Liver (tissue), 9 donors: ENCODE measurements around the gene SLC36A1. TPM values are rescaled to one million over a fixed set of nuclear protein-coding genes. Genes with fewer than 3 reads are reported as not detected.

ENCODE experiments used
- DNase-seq: peaks from one replicate; pipeline ENCODE4 v3.0.0-alpha.2; 2017; ENCODE audit warnings: low spot score
- H3K27ac ChIP-seq, 2 donors: one replicate each; pipeline ENCODE4 v1.7.0; 2013; ENCODE audit warnings: inconsistent platforms in 2 of 2, low read length in 2 of 2, control low read depth in 1 of 2, low read depth in 1 of 2, mild to moderate bottlenecking in 1 of 2
- H3K27me3 ChIP-seq, 4 donors: one replicate each; pipeline versions ENCODE4 v1.6.1 to v1.7.0; 2013; ENCODE audit warnings: low read length in 3 of 4, inconsistent platforms in 1 of 4, mild to moderate bottlenecking in 1 of 4, moderate library complexity in 1 of 4; ENCODE audit not compliant: control insufficient read depth in 4 of 4, insufficient read depth in 4 of 4
- H3K36me3 ChIP-seq, 4 donors: one replicate each; pipeline versions ENCODE4 v1.6.1 to v1.7.0; 2013; ENCODE audit warnings: low read length in 3 of 4, mild to moderate bottlenecking in 3 of 4, low read depth in 1 of 4, moderate library complexity in 1 of 4; ENCODE audit not compliant: control insufficient read depth in 4 of 4, insufficient read depth in 3 of 4
- H3K4me1 ChIP-seq, 4 donors: one replicate each; pipeline versions ENCODE4 v1.6.1 to v1.7.0; 2013; ENCODE audit warnings: low read length in 3 of 4, mild to moderate bottlenecking in 3 of 4, moderate library complexity in 1 of 4; ENCODE audit not compliant: control insufficient read depth in 4 of 4, insufficient read depth in 4 of 4
- H3K4me3 ChIP-seq, 3 donors: one replicate each; pipeline versions ENCODE4 v1.6.1 to v1.7.0; 2013; ENCODE audit warnings: low read length in 3 of 3, control low read depth in 1 of 3, low read depth in 1 of 3, mild to moderate bottlenecking in 1 of 3
- H3K9ac ChIP-seq, 2 donors: one replicate each; pipeline ENCODE4 v1.7.0; 2013; ENCODE audit warnings: low read length in 2 of 2, mild to moderate bottlenecking in 2 of 2, moderate library complexity in 2 of 2, control low read depth in 1 of 2, low read depth in 1 of 2
- H3K9me3 ChIP-seq, 4 donors: one replicate each; pipeline versions ENCODE4 v1.6.1 to v1.7.0; 2013; ENCODE audit warnings: low read length in 3 of 4; ENCODE audit not compliant: control insufficient read depth in 4 of 4
- ATF3 ChIP-seq: IDR thresholded peaks from 2 replicates; pipeline ENCODE4 v1.6.1; 2016; ENCODE audit warnings: antibody characterized with exemption
- CTCF ChIP-seq: fragments of 150-350 bp; IDR thresholded peaks from 2 replicates; pipeline ENCODE4 v1.5.1; 2017; ENCODE audit warnings: improper control_type of control experiment, low read depth, low read length; ENCODE audit not compliant: missing input control
- EGR1 ChIP-seq, 2 donors: IDR thresholded peaks; 2 replicates each; pipeline ENCODE4 v1.6.1; 2016 to 2018; ENCODE audit warnings: antibody characterized with exemption in 2 of 2, low read depth in 2 of 2
- FOXA1 ChIP-seq: IDR thresholded peaks from 2 replicates; pipeline ENCODE4 v1.6.1; 2016; ENCODE audit warnings: antibody characterized with exemption
- FOXA2 ChIP-seq: IDR thresholded peaks from 2 replicates; pipeline ENCODE4 v1.6.1; 2016; ENCODE audit warnings: antibody characterized with exemption
- GABPA ChIP-seq, 2 donors: IDR thresholded peaks in 1 of 2; conservative IDR thresholded peaks in 1 of 2; 2 replicates each; pipeline ENCODE4 v1.6.1; 2016; ENCODE audit warnings: antibody characterized with exemption in 2 of 2, mild to moderate bottlenecking in 1 of 2, moderate library complexity in 1 of 2
- HNF4A ChIP-seq, 2 donors: conservative IDR thresholded peaks; 2 replicates each; pipeline ENCODE4 v1.6.1; 2016; ENCODE audit warnings: antibody characterized with exemption in 2 of 2, mild to moderate bottlenecking in 2 of 2
- HNF4G ChIP-seq: IDR thresholded peaks from 2 replicates; pipeline ENCODE4 v1.6.1; 2016; ENCODE audit warnings: antibody characterized with exemption
- JUND ChIP-seq, 2 donors: IDR thresholded peaks; 2 replicates each; pipeline ENCODE4 v1.6.1; 2016; ENCODE audit warnings: antibody characterized with exemption in 2 of 2
- MAX ChIP-seq: IDR thresholded peaks from 2 replicates; pipeline ENCODE4 v1.6.1; 2016; ENCODE audit warnings: antibody characterized with exemption
- NR2F2 ChIP-seq: IDR thresholded peaks from 2 replicates; pipeline ENCODE4 v1.6.1; 2016; ENCODE audit warnings: antibody characterized with exemption
- RAD21 ChIP-seq, 2 donors: IDR thresholded peaks; 2 replicates each; pipeline ENCODE4 v1.6.1; 2016; ENCODE audit warnings: antibody characterized with exemption in 2 of 2, mild to moderate bottlenecking in 2 of 2
- REST ChIP-seq: IDR thresholded peaks from 2 replicates; pipeline ENCODE4 v1.6.1; 2016; ENCODE audit warnings: antibody characterized with exemption, mild to moderate bottlenecking
- RXRA ChIP-seq, 2 donors: IDR thresholded peaks; 2 replicates each; pipeline ENCODE4 v1.6.1; 2017 to 2018; ENCODE audit warnings: antibody characterized with exemption in 2 of 2, mild to moderate bottlenecking in 1 of 2
- SP1 ChIP-seq: IDR thresholded peaks from 2 replicates; pipeline ENCODE4 v1.6.1; 2018; ENCODE audit warnings: antibody characterized with exemption, mild to moderate bottlenecking
- TAF1 ChIP-seq: conservative IDR thresholded peaks from 2 replicates; pipeline ENCODE4 v1.6.1; 2016; ENCODE audit warnings: antibody characterized with exemption, mild to moderate bottlenecking
- YY1 ChIP-seq: IDR thresholded peaks from 2 replicates; pipeline ENCODE4 v1.6.1; 2016; ENCODE audit warnings: antibody characterized with exemption, mild to moderate bottlenecking
- WGBS: extraction: QIAGEN DNeasy Blood & Tissue Kit; methylation state at CpG from one replicate; pipeline ENCODE4 v1.1.7; 2013; 5-methylcytosine and 5-hydroxymethylcytosine counted together
- polyA plus RNA-seq, 2 donors: library from polyadenylated mRNA; stranded (reverse) in 1 of 2; unstranded in 1 of 2; fragments of 200-250 nt in 1 of 2; fragments of >200 nt in 1 of 2; fragmentation: Nextera tagmentation in 1 of 2; extraction: Ambion mirVana in 1 of 2; gene quantifications; one replicate each; pipeline versions ENCODE4 v1.2.1 to v1.2.3, GENCODE V29; 2013 to 2015
- total RNA-seq, 2 donors: library from RNA; depleted of rRNA; stranded (reverse); fragments of >200 nt; gene quantifications; one replicate each; pipeline ENCODE4 v1.2.3, GENCODE V29; 2014
- donor health status: healthy.
- donor health status: healthy.
- donor health status: healthy.
- donor health status: healthy.
- donor health status: healthy.

SLC36A1 gene
- total and polyA plus RNA-seq, 4 donors: 1.6 to 18.8 (median 3.4) TPM

- DNase-seq: no peak
- Histone ChIP-seq H3K36me3 (no peaks in the 10 kb centered on the region), H3K4me1 (no peaks in the 10 kb centered on the region), H3K27me3 (peaks cover 0 to 3% (median 0%) of the 10 kb centered on the region in 4 donors), H3K27ac (no peak overlapping the region), H3K9me3 (peaks cover 0 to 3% (median 0%) of the 10 kb centered on the region in 4 donors), H3K9ac (no peak overlapping the region), H3K4me3 (no peak overlapping the region)
- WGBS: 86% methylated on average over 6 of the region's 6 CpGs
- no peak for TF ChIP-seq FOXA2
- TF ChIP-seq RXRA (IDR thresholded peaks at IDR 0.05): no peak
- TF ChIP-seq NR2F2: no peak
- no peak for TF ChIP-seq RAD21 (IDR thresholded peaks at IDR 0.05)
- TF ChIP-seq JUND (IDR thresholded peaks at IDR 0.05): no peak
- TF ChIP-seq FOXA1: no peak
- no peak for TF ChIP-seq TAF1
- no peak for TF ChIP-seq ATF3
- TF ChIP-seq YY1: no peak
- no peak for TF ChIP-seq GABPA (IDR thresholded peaks at IDR 0.05 in 1 of 2, conservative IDR thresholded peaks at IDR 0.05 in 1 of 2)
- TF ChIP-seq HNF4A (conservative IDR thresholded peaks at IDR 0.05): no peak
- TF ChIP-seq EGR1 (IDR thresholded peaks at IDR 0.05; ENCODE audit: low read depth in 2 of 2): no peak
- no peak for TF ChIP-seq HNF4G
- TF ChIP-seq SP1: no peak
- TF ChIP-seq MAX: no peak
- TF ChIP-seq CTCF: no peak
Measured at GRCh38 chr5:151431666-151432065, 15.7 kb upstream of the SLC36A1 start.

- no peaks in the 10 kb centered on the region for H3K36me3 ChIP-seq
- peaks cover 0 to 3% (median 0%) of the 10 kb centered on the region in 4 donors for H3K27me3 ChIP-seq
- no peak overlapping the region for H3K9ac ChIP-seq
- TF ChIP-seq FOXA2 (no peak), TAF1 (no peak), GABPA (IDR thresholded peaks at IDR 0.05 in 1 of 2, conservative IDR thresholded peaks at IDR 0.05 in 1 of 2) (no peak), FOXA1 (no peak), YY1 (no peak), MAX (no peak), REST (no peak), SP1 (no peak), JUND (IDR thresholded peaks at IDR 0.05) (no peak), ATF3 (no peak), RAD21 (IDR thresholded peaks at IDR 0.05) (no peak)
- H3K27ac ChIP-seq: no peak overlapping the region
- DNase-seq: no peak
- no peaks in the 10 kb centered on the region for H3K4me1 ChIP-seq
- H3K4me3 ChIP-seq: no peak overlapping the region
- 90% methylated on average over 3 of the region's 3 CpGs for WGBS
- H3K9me3 ChIP-seq: peaks cover 0 to 3% (median 0%) of the 10 kb centered on the region in 4 donors
Measured at GRCh38 chr5:151432210-151432609, 15.2 kb upstream of the SLC36A1 start.
